ENCODE results near the gene RPS6KB2.

RPS6KB2 gene

GRCh38 chr11:67437809-67438157, 9.5 kb downstream of the RPS6KB2 start:
- TF ChIP-seq SIN3A (IDR thresholded peaks at IDR 0.05; ENCODE audit: borderline replicate concordance, insufficient read depth, low read length) (no peak), REST (IDR thresholded peaks at IDR 0.05; ENCODE audit: insufficient read depth in 1 of 2, low read depth in 2 of 2, low read length in 2 of 2) (no peak), FOXP2 (optimal IDR thresholded peaks at IDR 0.05; ENCODE audit: borderline replicate concordance, extremely low read depth, extremely low read length, insufficient read depth) (no peak)

GRCh38 chr11:67438158-67438902, 10.0 kb downstream of the RPS6KB2 start:
- peak; percentile 12; the same call in 1 of the 2 replicates for TF ChIP-seq POLR2AphosphoS5 (IDR thresholded peaks at IDR 0.05; ENCODE audit: low read depth, low read length)
- TF ChIP-seq FOXP2 (optimal IDR thresholded peaks at IDR 0.05; ENCODE audit: borderline replicate concordance, extremely low read depth, extremely low read length, insufficient read depth): no peak
- no peak for TF ChIP-seq REST (IDR thresholded peaks at IDR 0.05; ENCODE audit: insufficient read depth in 1 of 2, low read depth in 2 of 2, low read length in 2 of 2)
- no peak for TF ChIP-seq TAF1 (IDR thresholded peaks at IDR 0.05; ENCODE audit: borderline replicate concordance, insufficient read depth, low read length)
- no peak for TF ChIP-seq SIN3A (IDR thresholded peaks at IDR 0.05; ENCODE audit: borderline replicate concordance, insufficient read depth, low read length)

- TF ChIP-seq POLR2AphosphoS5 (IDR thresholded peaks at IDR 0.05; ENCODE audit: low read depth, low read length) (no peak), SIN3A (IDR thresholded peaks at IDR 0.05; ENCODE audit: borderline replicate concordance, insufficient read depth, low read length) (no peak), FOXP2 (optimal IDR thresholded peaks at IDR 0.05; ENCODE audit: borderline replicate concordance, extremely low read depth, extremely low read length, insufficient read depth) (no peak)
Measured at GRCh38 chr11:67439321-67440228, 11.3 kb downstream of the RPS6KB2 start.

- no peak for TF ChIP-seq REST (IDR thresholded peaks at IDR 0.05; ENCODE audit: insufficient read depth in 1 of 2, low read depth in 2 of 2, low read length in 2 of 2)
- no peak for TF ChIP-seq TAF1 (IDR thresholded peaks at IDR 0.05; ENCODE audit: borderline replicate concordance, insufficient read depth, low read length)
- no peak for TF ChIP-seq SIN3A (IDR thresholded peaks at IDR 0.05; ENCODE audit: borderline replicate concordance, insufficient read depth, low read length)
- no peak for TF ChIP-seq FOXP2 (optimal IDR thresholded peaks at IDR 0.05; ENCODE audit: borderline replicate concordance, extremely low read depth, extremely low read length, insufficient read depth)
- no peak for TF ChIP-seq POLR2AphosphoS5 (IDR thresholded peaks at IDR 0.05; ENCODE audit: low read depth, low read length)
Measured at GRCh38 chr11:67440229-67441097, 12.2 kb downstream of the RPS6KB2 start.

GRCh38 chr11:67441098-67441563, 12.8 kb downstream of the RPS6KB2 start:
- TF ChIP-seq POLR2AphosphoS5 (IDR thresholded peaks at IDR 0.05; ENCODE audit: low read depth, low read length): no peak; the same call in 1 of the 2 replicates
- TF ChIP-seq TAF1 (IDR thresholded peaks at IDR 0.05; ENCODE audit: borderline replicate concordance, insufficient read depth, low read length): no peak
- no peak for TF ChIP-seq FOXP2 (optimal IDR thresholded peaks at IDR 0.05; ENCODE audit: borderline replicate concordance, extremely low read depth, extremely low read length, insufficient read depth)
- no peak for TF ChIP-seq SIN3A (IDR thresholded peaks at IDR 0.05; ENCODE audit: borderline replicate concordance, insufficient read depth, low read length)
- no peak for TF ChIP-seq REST (IDR thresholded peaks at IDR 0.05; ENCODE audit: insufficient read depth in 1 of 2, low read depth in 2 of 2, low read length in 2 of 2)
